Embryonic facial prominence (tissue), 1 donor: Measurements from ENCODE around the gene PRR35.

Source experiments
- DNase-seq: peaks from one replicate; pipeline ENCODE4 v3.0.0-alpha.2; 2016; ENCODE audit errors: extremely low spot score

The PRR35 gene

DNA sequence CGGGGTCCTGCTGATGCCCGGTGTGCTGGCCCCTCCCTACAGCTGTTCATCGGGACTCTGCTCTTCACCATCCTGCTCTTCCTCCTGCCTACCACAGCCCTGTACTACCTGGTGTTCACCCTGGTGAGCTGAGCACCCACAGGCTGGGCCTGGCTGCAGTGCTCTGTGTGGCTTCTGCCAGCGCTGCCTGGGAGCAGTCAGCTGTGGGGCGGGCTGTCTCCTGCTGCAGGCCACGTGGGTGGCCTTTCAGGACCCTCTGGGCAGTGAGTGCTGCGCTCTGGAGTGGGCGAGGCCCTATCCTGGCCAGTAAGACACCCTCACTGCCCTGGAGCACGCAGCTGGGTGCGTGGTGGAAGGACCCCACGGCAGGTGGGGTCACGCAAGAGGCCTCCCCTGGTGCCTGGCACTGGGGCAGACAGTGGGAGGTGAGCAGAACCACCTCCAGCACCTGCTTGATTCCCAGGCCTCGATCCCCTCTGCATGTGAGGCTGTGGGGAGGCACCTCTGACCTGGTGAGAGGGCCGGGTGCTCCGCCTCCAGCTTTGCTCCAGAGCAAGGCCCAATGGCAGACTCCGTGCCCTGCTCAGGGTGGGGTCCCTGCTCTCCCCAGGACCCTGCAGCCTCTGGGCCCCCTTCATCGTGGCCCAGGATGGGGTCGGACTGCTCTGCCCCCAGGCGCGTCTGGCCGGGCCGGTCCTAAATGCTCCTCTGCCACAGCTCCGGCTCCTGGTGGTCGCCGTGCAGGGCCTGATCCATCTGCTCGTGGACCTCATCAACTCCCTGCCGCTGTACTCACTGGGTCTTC is 20.1 kb downstream of the PRR35 start:
- DNase-seq, result no peak

DNA sequence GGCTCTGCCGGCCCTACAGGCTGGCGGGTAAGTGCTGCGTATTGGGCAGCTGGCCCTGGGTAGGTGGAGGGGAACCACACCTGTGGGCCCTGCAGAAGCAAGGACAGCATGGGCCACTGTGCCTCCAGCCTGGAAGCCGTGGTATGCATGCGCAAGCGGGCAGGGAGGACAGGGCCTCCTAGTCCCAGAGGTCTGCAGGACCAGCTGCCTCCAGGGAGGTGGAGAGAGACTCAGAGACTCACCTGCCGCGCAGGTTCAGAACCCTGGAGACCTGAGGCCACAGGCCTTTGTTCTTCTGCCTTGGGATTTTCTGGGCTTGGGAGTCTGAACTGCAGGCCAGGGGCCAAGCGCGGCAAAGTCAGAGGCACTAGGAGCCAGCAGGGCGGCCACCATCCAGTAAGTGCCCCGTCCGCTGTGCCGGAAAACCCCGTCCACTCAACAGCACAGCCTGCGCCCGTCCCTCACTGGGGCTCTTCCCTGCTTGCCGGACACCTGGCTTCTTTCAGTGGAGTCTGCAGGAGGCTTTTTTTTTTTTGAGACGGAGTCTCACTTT is 20.8 kb downstream of the PRR35 start:
- no peak for DNase-seq

DNA sequence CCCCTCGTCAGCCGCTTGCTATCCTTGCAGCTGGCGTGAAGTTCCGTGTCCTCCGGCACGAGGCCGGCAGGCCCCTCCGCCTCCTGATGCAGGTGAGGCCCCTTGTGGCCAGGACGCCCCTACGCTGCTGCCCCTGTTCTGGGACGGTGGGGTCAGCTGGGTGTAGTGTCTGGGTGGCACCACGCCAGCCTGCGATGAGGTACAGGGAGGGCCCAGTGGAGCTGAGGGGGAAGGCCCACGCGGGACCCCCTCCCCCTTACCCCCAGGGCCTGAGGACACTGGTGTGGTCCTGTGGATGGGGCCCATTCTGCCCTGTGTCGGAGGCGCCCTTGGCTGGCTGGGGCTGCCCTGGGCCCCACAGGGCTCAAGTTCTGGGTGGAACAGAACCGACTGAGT is 22.0 kb downstream of the PRR35 start:
- no peak for DNase-seq

DNA sequence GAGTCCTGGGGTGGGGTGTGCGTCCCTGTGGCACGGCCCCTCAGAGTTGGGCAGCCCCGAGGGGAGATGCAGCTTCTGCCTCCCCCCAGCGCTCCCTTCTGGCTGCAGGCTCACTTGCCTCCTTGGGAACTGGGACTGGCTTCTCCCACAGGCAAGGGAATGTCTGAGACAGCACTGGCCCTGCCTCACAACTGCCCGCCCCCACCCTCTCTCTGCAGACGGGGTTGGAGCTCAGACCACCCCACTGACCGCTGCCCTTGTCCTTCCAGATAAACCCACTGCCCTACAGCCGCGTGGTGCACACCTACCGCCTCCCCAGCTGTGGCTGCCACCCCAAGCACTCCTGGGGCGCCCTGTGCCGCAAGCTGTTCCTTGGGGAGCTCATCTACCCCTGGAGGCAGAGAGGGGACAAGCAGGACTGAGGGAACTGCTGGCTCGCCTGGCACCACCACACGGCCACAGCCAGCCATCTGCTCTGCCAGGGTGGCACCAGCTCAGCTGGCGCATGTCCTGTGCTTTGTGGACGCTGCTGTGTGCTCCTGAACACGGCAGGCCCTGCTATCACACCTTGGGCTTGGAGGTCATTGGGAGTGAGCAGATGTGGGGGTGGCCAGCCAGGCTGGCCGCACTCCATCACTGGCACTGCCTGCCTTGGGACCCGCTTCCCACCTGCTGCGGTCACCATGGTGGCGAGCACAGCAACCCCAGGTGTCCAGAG is 22.6 kb downstream of the PRR35 start:
- no peak for DNase-seq

DNA sequence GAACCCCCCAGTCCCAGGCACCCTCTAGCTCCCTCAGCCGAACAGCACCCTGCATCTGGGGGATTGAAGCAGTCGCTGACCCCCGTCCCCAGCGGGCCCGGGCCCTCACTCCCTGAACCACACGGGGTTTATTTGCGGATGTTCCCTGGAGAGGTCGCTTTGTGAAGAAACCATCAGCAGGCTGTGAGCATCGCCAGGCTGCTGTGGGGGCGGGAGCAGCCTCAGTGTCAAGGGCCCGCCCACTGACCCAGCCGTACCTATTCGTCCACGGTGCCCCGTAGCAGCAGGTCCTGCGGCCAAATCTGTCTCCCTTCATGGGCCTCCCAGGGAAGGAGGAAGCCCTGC is 23.2 kb downstream of the PRR35 start:
- DNase-seq, result no peak

DNA sequence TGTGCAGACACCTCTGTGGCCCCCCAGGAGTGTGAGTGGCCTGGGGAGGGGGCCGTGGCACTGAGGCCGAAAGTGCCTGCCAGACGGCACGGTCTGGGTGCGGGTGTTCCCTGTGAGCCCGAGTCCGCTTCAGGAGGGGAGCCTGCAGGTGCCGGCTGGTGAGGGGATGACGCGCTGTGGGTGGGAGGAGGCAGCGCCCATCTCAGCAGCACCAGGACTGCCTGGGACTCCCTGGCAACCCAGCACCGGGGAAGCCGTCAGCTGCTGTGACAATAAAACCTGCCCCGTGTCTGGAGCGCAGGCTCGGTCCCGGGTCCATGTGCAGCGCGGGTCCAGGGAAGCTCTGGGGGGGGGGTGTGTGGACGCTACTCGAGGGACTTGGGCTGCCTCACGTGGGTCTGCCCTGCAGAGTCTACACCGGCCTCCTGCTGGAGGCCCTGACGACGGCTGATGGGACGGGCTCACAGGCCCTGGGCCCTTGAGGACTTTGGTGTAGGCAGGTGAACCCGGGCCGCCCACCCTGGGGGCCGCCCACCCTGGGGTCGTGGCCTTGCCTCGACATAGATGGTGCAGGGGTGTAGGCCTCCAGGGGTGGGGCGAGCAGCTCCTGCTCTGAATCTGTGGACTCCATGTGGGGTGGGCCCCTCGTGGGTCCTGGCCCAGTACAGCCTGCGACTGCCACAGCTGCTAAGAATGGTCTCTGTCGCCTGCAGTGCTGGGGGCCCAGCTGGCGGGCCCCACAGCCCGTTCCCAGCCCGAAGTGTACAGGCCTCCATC is 23.8 kb downstream of the PRR35 start:
- no peak for DNase-seq

DNA sequence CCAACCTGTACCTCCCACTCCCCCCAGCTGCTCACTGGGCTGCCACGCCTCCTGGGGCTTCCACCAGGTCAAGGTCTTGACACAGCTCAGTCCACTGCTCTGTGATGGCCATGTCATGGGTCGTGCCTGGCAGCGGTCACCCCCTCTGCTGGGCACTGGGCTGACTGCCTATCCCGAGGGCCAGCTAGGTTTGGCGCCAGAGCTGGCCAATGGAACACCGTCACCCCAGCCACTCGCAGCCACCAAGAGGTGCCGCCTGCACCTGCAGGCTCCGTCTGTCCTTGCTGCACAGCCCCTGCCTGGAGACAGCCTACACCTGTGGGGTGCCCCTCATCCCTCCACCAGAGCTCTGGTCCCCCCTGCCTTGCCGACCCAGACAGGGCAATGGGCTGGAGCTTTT is 25.2 kb downstream of the PRR35 start:
- no peak for DNase-seq

DNA sequence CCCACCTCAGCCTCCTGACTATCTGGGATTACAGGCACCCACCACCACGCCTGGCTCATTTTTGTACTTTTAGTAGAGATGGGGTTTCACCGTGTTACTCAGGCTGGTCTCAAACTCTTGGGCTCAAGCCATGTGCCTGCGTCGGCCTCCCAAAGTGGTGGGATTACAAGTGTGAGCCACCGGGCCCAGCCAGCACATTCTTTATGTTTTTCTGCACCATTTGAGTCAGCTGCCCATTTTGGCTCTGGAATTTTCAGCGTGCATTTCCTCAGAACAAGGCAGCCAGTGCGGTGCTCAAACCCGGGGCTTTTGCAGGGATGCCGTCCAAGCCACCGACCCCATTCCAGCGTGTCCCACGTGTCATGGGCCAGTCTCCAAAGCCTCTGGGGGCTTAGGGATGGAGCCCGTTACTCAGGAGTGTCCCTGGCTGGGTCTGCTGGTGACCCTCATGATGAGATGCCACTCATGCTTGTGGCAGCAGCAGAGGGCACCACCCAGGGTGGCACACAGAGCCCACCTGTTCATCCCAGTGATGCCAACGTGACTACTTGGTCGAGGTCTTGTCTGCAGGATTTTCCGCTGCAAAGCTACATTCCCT is 26.0 kb downstream of the PRR35 start:
- DNase-seq, result no peak

DNA sequence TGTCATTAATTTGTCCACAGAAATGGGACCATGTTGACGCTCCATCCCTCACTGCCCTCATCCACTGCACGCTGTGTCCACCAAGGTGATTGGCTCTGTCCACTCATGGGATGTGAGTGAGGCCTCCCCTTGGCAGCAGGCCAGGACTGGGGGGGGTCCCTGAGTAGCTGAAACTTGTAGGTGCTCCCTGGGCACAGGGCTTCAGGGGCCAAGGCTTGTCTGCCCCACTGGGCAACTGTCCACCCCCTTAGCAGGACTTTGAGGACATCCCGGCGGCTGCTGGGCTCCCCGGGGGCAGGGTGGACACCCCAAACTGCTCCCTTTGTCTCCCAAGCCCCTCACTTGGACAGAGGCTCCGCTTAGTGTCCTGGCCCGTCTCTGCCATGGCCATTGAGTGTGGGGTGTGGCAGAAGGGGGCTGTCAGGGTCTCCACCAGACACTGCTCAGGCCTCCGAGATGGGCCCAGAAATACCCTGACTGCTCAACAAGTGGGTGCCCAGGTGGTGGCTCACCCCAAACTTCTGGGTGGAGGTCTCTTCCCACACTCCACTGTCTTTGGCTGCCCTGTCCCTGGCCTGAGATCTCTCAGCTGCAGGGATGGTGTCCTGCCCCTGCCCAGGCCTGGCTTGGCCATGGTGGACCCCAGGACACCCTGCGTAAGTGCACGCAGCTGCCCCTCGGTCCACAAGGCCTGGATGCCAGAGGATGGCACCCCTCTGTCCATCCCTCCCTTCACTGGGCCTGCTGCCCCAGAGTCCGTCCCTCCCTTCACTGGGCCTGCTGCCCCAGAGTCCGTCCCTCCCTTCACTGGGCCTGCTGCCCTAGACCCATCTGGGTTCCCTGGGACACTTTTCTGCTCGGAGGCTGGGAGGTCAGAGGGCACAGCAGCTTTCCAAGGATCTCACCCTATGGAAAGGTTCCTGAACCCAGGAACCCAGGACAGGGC is 26.7 kb downstream of the PRR35 start:
- DNase-seq, result no peak

DNA sequence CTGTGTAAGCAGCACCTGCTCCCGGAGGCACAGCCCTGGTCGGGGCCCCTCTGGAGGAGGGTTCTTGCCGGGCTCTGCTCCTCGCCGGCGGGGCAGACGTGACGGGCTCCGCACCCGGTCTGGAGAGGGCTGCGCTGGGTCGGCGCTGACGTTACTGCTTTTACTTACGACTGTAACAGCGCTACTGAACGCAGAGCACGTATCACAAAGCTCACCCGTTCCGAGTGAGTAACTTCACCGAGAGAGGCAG is 28.4 kb downstream of the PRR35 start:
- no peak for DNase-seq

DNA sequence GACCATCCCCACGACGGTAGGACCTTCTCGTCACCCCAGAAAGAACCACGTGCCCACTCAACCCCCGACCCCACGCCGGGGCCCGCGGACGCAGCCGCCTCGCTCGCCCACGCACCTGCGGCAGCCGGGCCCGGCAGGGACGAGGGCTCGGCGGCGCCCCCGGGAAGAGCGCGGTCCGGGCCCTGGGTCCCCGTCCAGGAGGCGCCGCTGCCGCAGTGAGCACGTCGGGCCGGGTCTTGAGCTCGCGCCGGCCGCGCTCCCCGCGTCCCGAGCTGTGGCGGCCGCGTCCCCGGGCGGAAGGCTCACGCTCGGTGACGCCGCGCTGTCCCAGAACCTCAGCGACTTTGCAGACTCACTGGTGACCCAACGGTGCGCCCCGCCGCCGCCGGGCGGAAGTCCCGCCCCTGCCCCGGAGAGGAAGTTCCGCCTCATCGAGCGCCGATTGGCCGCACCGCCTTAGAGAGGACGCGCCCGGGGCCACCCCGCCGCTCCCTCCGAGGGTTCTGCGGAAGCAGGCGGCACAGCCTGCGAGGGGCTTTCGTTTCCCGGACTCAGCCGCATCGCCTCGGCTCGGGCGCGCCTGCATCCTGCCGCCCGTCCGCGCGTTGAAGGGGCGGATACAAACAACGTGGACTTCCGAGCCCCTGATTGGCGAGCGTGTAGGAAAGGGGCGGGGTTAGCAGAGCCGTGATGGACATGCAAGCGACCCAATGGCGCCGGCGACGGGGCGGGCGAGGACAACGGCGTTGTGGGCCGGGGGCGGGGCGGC is 28.9 kb downstream of the PRR35 start:
- DNase-seq, result peak; percentile 89

DNA sequence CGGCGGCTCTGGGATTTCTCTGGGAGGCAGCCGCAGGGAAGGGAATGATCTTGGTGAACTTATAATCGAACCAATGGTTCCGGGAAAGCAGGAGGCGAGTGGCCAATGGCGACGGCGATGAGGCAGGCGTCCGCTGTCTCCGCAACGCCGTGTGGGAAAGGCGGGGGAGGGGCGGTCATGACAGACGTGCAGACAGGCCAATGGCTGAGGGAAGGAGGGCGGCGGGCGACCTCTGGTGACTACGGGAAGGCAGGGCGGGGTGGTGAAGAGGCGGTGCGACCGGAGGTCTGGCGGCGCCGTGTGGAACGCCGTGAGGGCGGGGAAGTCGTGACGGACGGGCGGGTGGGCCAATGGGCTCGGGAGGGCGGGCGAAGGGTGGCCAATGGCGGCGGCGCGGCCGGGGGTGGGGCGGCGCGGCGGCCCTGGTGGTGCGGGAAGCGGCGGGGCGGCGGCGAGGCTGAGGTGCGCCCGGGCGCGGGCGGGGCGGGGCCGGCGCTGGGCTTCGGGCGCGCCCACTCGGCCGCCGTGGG is 29.5 kb downstream of the PRR35 start, which contains the start of gene RAB40C:
Gene RAB40C (plus strand): TSS at position 409 of the 530 bp plus-strand sequence. CDS start 226 bp downstream, outside the sequence.
- peak; percentile 96 for DNase-seq

DNA sequence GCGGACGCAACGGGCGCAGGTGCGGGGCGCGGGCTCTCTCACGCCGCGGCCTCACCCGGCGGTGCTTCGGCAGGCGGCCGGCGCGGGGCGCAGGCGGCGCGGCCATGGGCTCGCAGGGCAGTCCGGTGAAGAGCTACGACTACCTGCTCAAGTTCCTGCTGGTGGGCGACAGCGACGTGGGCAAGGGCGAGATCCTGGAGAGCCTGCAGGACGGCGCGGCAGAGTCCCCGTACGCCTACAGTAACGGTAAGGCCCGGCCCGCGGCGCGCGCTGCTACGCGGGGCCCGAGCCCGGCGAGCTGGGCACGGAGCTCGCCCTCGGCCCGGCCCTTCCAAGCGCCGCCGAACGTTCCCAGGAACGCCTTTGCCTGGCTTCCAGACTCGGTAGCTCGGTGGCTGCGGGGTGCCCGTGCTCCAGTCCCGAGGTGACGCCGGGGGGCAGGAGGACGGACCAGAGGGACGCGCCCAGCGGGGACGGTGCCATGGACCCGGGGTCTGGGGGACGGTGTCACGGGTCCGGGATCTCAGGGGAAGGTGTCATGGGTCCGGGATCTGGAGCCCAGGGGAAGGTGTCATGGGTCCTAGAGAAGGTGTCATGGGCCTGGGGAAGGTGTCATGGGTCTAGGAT is 30.1 kb downstream of the PRR35 start:
- DNase-seq, result no peak

DNA sequence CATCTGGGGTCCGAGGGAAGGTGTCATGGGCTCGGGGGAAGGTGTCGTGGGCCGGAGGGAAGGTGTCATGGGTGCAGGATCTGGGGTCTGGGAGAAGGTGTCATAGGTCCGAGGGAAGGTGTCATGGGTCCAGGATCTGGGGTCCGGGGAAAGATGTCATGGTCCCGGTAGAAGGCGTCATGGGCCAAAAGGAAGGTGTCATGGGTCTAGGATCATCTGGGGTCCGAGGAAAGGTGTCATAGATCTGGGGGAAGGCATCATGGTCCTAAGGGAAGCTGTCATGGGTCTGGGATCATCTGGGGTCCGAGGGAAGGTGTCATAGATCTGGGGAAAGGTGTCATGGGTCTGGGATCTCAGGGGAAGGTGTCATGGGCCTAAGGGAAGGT is 30.6 kb downstream of the PRR35 start:
- no peak for DNase-seq

DNA sequence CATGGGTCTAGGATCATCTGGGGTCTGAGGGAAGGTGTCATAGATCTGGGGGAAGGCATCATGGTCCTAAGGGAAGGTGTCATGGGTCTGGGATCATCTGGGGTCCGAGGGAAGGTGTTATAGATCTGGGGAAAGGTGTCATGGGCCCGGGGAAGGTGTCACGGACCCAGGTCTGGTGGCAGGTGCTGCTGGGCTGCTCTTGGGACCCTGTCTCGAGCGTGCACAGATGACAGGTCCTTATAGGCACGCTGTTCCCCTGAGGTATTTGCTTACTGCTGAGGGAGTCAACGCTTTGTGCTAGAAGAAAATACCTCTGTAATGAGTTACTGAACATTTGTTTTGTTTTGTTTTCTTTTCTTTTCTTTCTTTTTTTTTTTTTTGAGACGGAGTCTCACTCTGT is 31.0 kb downstream of the PRR35 start:
- no peak for DNase-seq

DNA sequence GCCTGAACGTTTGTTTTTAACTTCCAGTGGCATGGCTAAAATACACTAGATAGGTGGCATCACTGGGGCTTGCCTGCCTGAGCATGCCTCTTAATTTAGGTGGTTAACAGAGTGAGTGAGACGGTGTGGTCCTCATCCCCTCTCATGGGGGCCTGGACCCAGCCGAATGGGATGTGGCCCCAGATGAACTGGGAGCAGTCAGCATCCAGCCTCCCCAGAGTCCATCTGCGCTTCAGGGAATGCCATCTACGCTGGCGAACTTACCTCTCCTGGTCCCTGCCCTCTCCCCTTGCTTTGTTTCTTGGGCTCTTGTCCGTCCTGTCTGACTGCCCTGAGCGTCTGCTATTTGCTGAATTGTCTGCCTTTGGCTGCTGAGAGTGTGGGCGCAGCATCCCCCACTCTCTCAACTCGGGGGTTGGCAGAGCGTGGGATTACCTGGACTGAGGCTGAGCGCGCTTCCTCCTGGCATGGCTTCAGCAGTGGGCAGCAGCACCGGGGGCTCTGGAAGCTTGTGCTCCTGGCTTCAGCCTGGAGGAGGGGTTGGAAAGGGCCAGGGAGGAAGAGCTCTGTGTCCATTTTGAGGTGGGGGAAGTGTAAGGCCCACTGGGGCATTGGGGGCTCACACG is 31.8 kb downstream of the PRR35 start:
- no peak for DNase-seq

DNA sequence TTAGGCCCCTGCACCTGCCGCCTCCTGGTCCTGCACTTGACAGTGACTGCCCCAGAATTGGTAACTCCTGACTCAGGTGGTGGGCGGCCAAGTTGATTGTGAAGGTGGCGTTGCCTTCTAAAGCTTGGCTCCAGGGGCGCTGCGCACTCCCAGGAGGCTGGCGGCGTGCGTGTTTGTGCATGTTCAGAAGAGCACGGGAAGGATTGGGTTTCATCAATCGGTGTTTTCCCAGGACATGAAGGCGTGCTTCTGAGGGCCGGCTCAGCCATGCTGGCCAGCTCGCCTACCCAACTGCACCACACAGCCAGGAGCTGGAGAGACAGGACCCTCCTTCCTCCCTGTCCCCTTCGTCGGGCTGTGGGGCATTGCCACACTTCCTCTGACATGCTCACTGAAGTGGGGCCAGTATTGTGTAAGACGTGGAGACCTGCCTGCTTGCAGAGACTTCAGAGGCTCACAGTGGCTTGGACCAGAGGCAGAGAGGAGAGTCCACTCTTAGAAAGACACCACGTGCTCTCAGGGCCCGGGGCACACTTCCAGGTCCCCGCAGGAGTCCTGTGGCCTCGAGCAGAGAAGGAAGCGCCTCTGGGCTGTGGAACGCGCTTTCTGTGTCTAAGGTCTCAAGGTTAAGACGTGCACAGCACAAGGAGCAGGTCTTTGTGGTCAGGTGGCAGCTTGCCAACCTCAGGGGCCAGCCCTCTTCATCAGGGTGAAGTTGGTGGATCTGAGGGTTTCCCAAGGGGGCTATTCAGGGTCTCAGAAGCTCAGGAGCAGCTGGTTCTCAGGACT is 32.5 kb downstream of the PRR35 start:
- DNase-seq, result no peak

DNA sequence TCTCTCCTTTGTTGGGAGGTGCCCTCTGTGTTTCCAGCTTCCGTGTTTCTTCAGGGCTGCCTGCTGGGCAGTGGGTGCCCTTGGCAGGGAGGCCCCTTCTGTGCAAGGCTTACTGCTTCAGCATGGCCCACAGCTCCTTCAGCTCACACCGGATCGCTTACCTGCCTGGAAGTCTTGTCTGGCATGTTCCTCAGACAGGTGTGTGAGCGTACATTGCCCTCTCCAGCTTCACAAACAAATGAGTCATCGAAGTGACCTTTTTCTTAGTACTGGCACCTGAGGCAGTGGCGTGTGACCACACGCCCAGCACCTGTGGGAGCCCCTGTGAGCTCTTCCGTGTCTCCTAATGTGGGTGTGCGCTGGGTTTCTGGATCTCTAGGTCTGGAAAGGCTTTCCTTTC is 33.2 kb downstream of the PRR35 start:
- DNase-seq, result no peak
